NCI-H1417 treated with DMSO at 0.1 percent for 48 hours (cell line): ENCODE data around the gene TSC22D4.

Experiments used
- DNase-seq: peaks from one replicate; lab custom pipeline; 2025; lab: John Stamatoyannopoulos, UW

TSC22D4 gene

DNA sequence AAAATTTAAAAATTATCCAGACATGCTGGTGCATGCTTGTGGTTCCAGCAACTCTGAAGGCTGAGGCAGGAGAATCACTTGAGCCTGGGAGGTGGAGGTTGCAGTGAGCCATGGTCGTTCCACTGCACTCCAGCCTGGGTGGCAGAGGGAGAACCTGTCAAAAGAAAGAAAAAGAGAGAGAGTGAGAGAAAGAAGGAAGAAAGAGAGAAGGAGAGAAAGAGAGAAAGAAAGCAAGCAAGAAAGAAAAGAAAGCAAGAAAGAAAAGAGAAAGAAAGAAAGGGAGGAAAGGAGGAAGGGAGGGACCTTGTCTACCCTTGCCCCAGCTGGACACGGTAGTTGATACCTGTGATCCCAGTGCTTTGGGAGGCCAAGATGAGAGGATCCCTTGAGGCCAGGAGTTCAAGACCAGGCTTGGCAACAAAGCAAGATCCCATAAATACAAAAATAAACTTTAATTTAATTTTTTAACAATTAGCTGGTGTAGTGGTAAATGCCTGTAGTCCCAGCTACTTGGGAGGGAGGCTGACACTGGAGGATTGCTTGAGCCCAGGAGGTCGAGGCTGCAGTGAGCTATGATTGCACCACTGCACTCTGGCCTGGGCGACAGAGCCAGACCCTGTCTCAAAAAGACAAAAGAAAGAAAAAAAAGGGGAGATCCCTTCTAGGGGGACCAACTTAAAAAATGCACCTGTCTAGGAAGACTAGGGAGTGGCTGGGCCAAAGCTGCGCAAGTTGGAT is 13.9 kb upstream of the TSC22D4 start:
- DNase-seq: no peak

DNA sequence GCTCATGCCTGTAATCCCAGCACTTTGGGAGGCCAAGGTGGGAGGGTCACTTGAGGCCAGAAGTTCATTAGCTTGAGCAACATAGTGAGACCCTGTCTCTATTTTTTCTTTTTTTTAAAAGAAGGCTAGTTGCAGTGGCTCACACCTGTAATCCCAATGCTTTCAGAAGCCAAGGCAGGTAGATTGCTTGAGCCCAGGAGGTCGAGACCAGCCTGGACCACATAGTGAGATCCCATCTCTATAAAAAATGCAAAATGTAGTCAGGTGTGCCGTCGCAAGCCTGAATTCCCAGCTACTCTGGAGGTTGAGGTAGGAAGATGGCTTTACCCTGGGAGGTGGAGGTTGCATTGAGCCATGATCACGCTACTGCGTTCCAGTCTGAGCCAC is 12.2 kb upstream of the TSC22D4 start:
- no peak for DNase-seq

DNA sequence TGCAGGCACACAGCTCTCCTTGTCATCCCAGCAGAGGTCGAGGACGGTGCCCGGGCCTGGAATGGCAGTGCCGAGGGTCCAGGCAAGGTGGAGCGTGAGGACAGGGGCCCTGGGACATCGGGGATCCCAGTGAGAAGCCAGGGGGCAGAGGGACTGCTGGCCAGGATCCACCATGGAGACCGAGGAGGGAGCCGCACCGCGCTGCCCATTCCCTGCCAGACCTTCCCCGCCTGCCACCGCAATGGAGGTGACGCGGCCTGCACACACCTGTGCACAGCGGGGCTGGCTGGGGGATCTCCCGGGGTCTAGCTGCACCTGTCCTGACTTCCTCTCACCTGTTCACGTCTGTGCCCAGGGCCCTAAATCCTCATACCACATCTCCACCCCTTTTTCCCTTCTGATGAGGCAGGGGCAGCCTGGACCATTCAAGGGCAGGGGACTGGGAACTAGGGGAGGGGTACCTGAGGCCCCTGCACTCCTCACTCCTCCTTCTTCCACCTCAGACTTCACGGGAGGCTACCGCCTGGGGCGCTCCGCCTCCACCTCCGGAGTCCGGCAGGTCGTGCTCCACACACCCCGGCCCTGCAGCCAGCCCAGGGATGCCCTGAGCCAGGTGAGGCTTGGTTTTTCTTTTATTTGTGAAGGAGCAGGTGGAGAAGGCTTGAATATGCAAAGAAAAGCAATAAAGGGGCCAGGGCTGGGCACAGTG is 11.6 kb upstream of the TSC22D4 start:
- peak; percentile 38 for DNase-seq

DNA sequence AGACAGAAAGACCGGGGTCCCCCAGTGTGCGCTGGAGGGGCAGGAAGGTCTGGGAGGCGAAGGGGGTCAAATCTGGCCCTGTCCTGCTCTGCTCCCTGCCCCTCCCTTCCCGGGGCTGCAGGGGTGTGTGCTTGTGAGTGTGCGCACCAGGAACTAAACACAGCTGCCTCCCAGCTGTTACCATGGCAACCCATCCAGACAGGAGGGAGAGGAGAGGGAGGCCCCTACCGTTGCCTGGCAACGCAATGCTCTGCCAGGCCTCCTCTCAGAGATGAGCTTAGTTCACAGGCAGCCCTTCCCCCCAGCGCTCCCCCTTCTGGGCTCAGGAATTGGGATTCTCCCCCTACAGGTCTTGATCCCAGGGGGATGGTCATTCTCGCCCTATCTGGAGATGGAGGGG is 10.8 kb upstream of the TSC22D4 start:
- peak; percentile 95 for DNase-seq

- DNase-seq: no peak
Observed at GRCh38 chr7:100489121-100489520, 10.1 kb upstream of the TSC22D4 start.

- no peak for DNase-seq
Observed at GRCh38 chr7:100488333-100489095, 9.5 kb upstream of the TSC22D4 start.

- no peak for DNase-seq
Observed at GRCh38 chr7:100486753-100487446, 7.9 kb upstream of the TSC22D4 start.

DNA sequence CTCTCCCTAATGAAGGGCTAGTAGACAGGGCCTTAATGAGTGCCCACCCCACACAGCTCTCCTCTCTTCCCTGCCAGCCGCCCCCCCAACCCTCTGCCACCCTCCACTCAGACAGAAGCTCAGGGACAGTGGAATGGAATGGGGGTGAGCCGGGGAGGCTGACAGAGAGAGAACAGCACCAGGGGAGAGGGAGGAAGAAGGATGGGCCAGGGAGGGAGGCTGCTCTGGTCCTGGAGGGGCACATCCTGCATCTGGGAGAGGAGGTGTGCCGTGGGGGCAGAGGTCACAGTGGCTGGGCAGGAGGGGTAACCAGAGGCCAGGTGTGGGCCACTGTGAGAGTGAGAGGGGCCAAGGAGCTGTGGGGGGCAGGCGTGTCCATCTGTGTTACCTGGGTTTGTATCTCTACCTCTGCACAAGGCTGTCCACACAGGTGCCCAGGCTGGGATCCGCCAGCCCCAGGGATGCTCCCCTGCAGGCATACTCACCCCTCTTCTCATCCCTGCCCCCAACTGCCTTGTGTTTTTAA is 7.2 kb upstream of the TSC22D4 start:
- DNase-seq: no peak

DNA sequence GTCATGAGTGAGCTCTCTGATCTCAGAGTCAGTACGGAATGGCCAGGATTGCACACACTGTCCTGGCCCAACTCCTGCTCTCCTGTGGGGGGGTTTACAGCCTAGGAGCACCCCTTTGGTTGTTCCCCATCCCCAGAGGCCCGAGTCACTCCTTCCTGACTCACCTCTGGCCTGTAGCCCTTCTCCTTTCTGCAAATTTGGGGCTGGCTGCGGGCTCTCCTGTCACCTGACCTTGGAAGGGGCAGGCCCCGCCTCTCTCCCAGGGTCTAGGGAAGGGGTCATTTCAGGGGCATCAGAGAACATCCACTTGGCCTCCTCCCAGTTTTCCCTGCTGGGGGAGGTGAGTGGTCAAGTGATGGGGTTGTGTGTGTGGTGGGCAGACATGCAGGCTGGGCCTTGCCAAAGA is 6.5 kb upstream of the TSC22D4 start:
- no peak for DNase-seq

GRCh38 chr7:100484673-100485045 is 5.6 kb upstream of the TSC22D4 start:
- DNase-seq: no peak

GRCh38 chr7:100483722-100484672 is 5.0 kb upstream of the TSC22D4 start, which contains the start of gene NYAP1:
TSS of gene NYAP1 (plus strand) at chr7:100483927. CDS start at chr7:100485312, 1,385 bp downstream.
- DNase-seq: peak; percentile 8

DNA sequence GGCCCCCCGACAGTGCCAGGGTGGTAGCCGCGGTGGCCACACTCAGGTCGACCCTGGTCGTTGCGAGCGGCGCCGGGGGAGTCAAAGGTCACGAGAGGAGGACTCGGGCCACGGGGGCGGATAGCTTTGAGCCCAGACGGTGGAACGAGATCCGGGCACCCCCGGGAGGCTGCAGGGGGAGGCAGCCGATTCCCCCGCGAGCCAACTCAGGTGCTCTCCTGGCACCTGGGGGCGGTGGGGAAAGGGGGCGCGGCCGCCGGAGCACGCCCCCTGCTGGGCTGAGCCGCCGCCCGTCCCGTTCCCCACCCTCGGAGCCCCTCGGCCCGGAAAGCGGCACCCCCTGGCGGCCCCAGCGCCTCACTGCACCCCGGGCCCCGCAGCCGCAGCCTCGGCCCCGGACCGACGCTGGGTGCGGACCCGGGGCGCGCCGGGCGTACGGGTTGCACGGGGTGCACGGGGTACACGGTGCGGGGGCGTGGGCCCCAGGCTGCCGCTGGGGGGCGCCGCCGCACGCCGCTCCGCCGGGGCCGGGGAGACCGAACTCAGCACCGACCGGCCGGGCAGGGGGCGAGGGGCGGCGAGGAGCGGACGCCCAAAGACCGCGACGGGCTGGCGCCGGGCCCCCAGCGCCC is 4.2 kb upstream of the TSC22D4 start:
- no peak for DNase-seq

- no peak for DNase-seq
Observed at GRCh38 chr7:100482728-100483089, 3.7 kb upstream of the TSC22D4 start.

GRCh38 chr7:100481466-100481865 is 2.5 kb upstream of the TSC22D4 start:
- no peak for DNase-seq

DNA sequence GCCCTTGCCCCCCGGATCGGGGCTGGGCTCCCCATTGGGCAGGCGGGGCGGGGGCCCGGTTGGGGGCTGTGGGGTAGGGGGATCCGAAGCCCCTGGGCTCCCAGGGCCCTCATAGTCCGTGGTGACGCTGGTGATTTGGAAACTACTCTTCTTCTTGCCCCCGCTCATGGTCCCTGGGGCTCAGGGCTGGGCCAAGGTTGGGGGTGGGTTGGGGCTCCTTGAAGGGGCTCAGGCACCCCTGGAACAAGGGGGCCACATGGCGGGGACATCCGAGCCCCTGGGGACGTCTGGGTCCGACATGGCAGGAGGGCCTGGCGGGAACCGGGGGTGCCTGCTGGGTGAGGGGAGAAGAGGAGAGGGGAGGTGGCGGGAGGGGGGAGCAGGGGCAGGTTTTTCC is 1.1 kb downstream of the TSC22D4 start:
- DNase-seq: no peak

DNA sequence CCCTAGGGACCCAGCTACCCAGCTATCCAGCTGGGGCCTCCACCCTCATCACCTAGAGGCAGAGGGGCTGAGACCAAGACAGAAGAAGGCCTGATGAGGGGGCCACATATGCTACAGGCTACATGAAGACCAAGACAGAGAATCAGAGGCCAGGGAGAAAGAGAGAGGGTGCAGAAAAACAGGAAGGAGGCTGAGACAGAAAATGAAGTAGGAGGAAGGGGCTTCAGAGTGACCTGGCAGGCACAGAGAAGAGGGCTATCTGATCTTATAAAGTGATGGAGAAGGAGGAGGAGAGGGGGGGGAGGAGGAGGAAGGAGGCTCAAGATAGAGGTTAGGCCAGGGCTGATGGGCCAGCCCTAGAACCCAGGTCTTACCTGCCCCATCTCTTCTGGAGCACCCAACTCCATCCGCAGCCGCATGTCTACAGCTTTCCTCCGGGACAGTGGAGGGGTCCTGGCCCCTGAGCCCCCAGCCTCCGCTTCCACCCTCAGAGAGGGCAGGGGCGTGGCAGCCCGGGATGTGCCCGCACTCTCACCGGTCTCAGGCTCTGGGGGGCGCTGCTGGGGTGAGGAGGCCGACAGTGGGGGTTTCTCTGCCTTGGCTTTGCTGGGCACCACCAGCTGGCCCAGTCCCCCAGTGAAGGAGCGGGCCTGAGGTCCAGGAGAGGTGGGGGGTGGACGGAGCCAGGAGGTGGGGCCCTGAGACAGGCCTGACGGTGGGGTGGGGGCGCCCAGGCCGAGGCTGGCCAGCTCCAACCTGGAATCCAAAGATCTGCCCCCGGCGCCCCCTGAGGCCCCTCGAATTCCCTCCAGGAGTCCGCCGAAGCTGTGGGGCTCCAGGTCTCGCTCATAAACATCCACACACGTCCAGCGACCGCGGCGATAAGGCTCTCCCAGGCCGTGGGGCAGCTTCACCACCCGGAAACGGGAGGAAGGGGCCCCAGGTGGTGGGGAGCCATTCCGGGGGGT is 1.8 kb downstream of the TSC22D4 start:
- DNase-seq: no peak

DNA sequence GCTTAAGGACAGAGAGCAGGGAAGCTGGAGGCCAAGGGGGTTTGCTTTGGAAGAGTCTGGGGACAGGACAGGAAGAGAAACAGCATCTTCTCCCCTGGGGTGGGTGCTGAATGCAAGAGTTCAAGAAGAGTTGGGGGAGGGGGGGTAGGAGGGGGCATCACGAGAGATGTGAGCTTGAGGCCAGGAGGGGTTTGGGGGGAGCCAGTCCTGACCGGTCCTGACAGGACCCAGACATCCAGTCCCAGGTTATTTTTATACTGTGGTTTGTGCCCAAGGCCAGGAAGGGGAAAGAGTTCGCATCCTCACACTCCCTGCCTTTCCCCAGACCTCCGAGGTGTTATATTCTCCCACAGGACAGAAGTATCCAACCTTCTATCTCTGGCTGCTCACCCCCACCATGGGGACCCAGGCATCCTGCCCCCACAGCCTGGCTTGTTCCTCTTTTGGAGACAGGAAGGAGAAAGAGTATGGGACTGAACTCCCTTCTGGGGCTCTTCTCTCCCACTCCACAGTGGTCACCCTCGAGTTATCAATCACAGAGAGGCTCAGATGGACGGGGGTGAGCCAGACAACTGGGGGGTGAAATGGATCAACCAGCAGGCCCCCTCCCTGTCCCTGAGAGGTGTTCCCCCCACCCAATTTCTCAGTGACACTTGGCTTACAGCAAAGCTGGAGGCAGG is 2.8 kb downstream of the TSC22D4 start:
- DNase-seq: no peak

DNA sequence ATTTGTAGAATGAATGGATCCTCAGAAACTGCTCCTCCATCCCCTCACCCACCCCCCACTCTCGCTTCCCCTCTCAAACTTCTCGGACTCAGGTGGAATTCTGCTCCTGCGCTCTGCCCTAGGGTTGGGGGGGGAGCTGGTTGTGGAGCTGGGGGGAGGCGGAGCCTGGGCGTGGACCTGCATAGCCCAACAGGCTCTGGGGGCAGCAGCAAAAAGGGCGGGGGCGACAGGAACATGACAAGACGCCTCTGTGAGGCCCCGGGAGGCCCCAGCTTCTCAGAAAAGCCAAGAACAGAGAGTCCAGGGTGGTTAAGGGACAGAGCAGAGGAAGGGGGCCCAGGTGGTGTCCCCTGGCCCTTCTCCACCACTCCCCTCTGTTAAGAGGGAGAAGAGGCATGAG is 3.5 kb downstream of the TSC22D4 start:
- DNase-seq: no peak
